ENCODE data around the gene CDH5. TPM values are rescaled to one million over a fixed set of nuclear protein-coding genes. Genes with fewer than 3 reads are reported as not detected.

Gene CDH5
- polyA plus RNA-seq, 1 donor (not counting 4 experiments of a cell fraction or from before 2014, with no cell fraction given), result 0.05 TPM

GRCh38 chr16:66419527-66419926 is 53.0 kb downstream of the CDH5 start:
- H3K4me3 ChIP-seq (ENCODE audit: control insufficient read depth in 2 of 3, extremely low read depth in 1 of 3, insufficient read depth in 2 of 3, low read depth in 1 of 3, low read length in 3 of 3), result no peak overlapping the region
- H3K4me2 ChIP-seq (ENCODE audit: control insufficient read depth, extremely low read depth, insufficient read depth, low read depth, low read length), result no peak overlapping the region
- dilution Hi-C loops (cut with MboI; ENCODE audit: extremely low pct_ligation_motif_present, low sequenced_read_pairs), result no loop called here
- H3K79me2 ChIP-seq (ENCODE audit: control insufficient read depth, insufficient read depth, low read length), result no peaks in the 10 kb centered on the region
- no peaks in the 10 kb centered on the region for H3K36me3 ChIP-seq (ENCODE audit: control insufficient read depth in 2 of 2, extremely low read depth in 1 of 2, insufficient read depth in 2 of 2, low read length in 2 of 2)
- no peaks in the 10 kb centered on the region for H4K20me1 ChIP-seq (ENCODE audit: control insufficient read depth, extremely low read depth, insufficient read depth, low read length)
- H3K27me3 ChIP-seq (ENCODE audit: control insufficient read depth, extremely low read depth, insufficient read depth, low read length), result no peaks in the 10 kb centered on the region
- no peak for FAIRE-seq
- peak in 1 of 3 experiments; percentile 2 for TF ChIP-seq CTCF (optimal IDR thresholded peaks at IDR 0.05 in 1 of 3, IDR thresholded peaks at IDR 0.05 in 1 of 3, conservative IDR thresholded peaks at IDR 0.05 in 1 of 3; ENCODE audit: extremely low read depth in 1 of 3, insufficient read depth in 2 of 3, low read length in 3 of 3)
- TF ChIP-seq EZH2 (IDR thresholded peaks at IDR 0.05; ENCODE audit: low read length), result no peak
- no peak overlapping the region for H3K9ac ChIP-seq (ENCODE audit: control insufficient read depth, extremely low read depth, insufficient read depth, low read length)
- H3K27ac ChIP-seq (ENCODE audit: control insufficient read depth, insufficient read depth, low read length), result no peak overlapping the region
- H3K4me1 ChIP-seq (ENCODE audit: control insufficient read depth, extremely low read depth, insufficient read depth, low read length), result peaks cover 11% of the 10 kb centered on the region
- no peak for DNase-seq (ENCODE audit: low read depth, low spot score)
- no peaks in the 10 kb centered on the region for H3K9me3 ChIP-seq (ENCODE audit: control insufficient read depth, low read depth, low read length)
- H2AFZ ChIP-seq (ENCODE audit: control insufficient read depth, low read length), result no peak overlapping the region
- H3K9me1 ChIP-seq (ENCODE audit: control insufficient read depth, extremely low read depth, insufficient read depth, low read length), result no peaks in the 10 kb centered on the region

GRCh38 chr16:66420396-66420795 is 53.9 kb downstream of the CDH5 start:
- no peak overlapping the region for H3K4me2 ChIP-seq (ENCODE audit: control insufficient read depth, extremely low read depth, insufficient read depth, low read depth, low read length)
- no peaks in the 10 kb centered on the region for H3K9me1 ChIP-seq (ENCODE audit: control insufficient read depth, extremely low read depth, insufficient read depth, low read length)
- H3K9me3 ChIP-seq (ENCODE audit: control insufficient read depth, low read depth, low read length), result no peaks in the 10 kb centered on the region
- H3K36me3 ChIP-seq (ENCODE audit: control insufficient read depth in 2 of 2, extremely low read depth in 1 of 2, insufficient read depth in 2 of 2, low read length in 2 of 2), result no peaks in the 10 kb centered on the region
- no peak overlapping the region for H3K27ac ChIP-seq (ENCODE audit: control insufficient read depth, insufficient read depth, low read length)
- no peaks in the 10 kb centered on the region for H3K79me2 ChIP-seq (ENCODE audit: control insufficient read depth, insufficient read depth, low read length)
- peaks cover 4% of the 10 kb centered on the region for H3K27me3 ChIP-seq (ENCODE audit: control insufficient read depth, extremely low read depth, insufficient read depth, low read length)
- no peak overlapping the region for H2AFZ ChIP-seq (ENCODE audit: control insufficient read depth, low read length)
- H3K4me3 ChIP-seq (ENCODE audit: control insufficient read depth in 2 of 3, extremely low read depth in 1 of 3, insufficient read depth in 2 of 3, low read depth in 1 of 3, low read length in 3 of 3), result no peak overlapping the region
- H4K20me1 ChIP-seq (ENCODE audit: control insufficient read depth, extremely low read depth, insufficient read depth, low read length), result no peaks in the 10 kb centered on the region
- peaks cover 11% of the 10 kb centered on the region for H3K4me1 ChIP-seq (ENCODE audit: control insufficient read depth, extremely low read depth, insufficient read depth, low read length)
- H3K9ac ChIP-seq (ENCODE audit: control insufficient read depth, extremely low read depth, insufficient read depth, low read length), result no peak overlapping the region
- DNase-seq (ENCODE audit: low read depth, low spot score) (no peak), FAIRE-seq (no peak)
- TF ChIP-seq CTCF (optimal IDR thresholded peaks at IDR 0.05 in 1 of 3, IDR thresholded peaks at IDR 0.05 in 1 of 3, conservative IDR thresholded peaks at IDR 0.05 in 1 of 3; ENCODE audit: extremely low read depth in 1 of 3, insufficient read depth in 2 of 3, low read length in 3 of 3) (no peak), EZH2 (IDR thresholded peaks at IDR 0.05; ENCODE audit: low read length) (no peak)
- dilution Hi-C loops (cut with MboI; ENCODE audit: extremely low pct_ligation_motif_present, low sequenced_read_pairs), result no loop called here

Data from keratinocyte (primary cell).